ENCODE measurements around the gene C6orf15. TPM values are rescaled to one million over a fixed set of nuclear protein-coding genes. Genes with fewer than 3 reads are reported as not detected.

The C6orf15 gene
- total RNA-seq, 1 donor from 2014 or later = not detected

GRCh38 chr6:31157513-31158139 is 45.3 kb upstream of the C6orf15 start, which contains the start of gene CCHCR1:
CCHCR1 (minus strand) TSS chr6:31157802; CDS start chr6:31157600, 202 bp downstream.
- DNase-seq (ENCODE audit: low spot score, unreplicated experiment) = no peak
- H3K4me1 Mint-ChIP-seq (ENCODE audit: low read depth) = peaks cover 12% of the 10 kb centered on the region
- H3K4me3 Mint-ChIP-seq (ENCODE audit: low read depth) = peak within 1 kb of the TSS; percentile 79
- peaks cover 5% of the 10 kb centered on the region for H3K36me3 Mint-ChIP-seq (ENCODE audit: insufficient read depth)
- H3K9me3 Mint-ChIP-seq (ENCODE audit: low read depth) = no peaks in the 10 kb centered on the region
- H3K27me3 Mint-ChIP-seq = peaks cover 10% of the 10 kb centered on the region
- H3K27ac Mint-ChIP-seq = peak within 1 kb of the TSS; percentile 90
- TF ChIP-seq CTCF (IDR thresholded peaks at IDR 0.05; ENCODE audit: unreplicated experiment) = no peak

- H3K4me3 Mint-ChIP-seq (ENCODE audit: low read depth) = peak overlapping the region; percentile 79
- peaks cover 12% of the 10 kb centered on the region for H3K4me1 Mint-ChIP-seq (ENCODE audit: low read depth)
- no peak overlapping the region for H3K27ac Mint-ChIP-seq
- TF ChIP-seq CTCF (IDR thresholded peaks at IDR 0.05; ENCODE audit: unreplicated experiment) = no peak
- peaks cover 10% of the 10 kb centered on the region for H3K27me3 Mint-ChIP-seq
- no peak for DNase-seq (ENCODE audit: low spot score, unreplicated experiment)
- no peaks in the 10 kb centered on the region for H3K9me3 Mint-ChIP-seq (ENCODE audit: low read depth)
- H3K36me3 Mint-ChIP-seq (ENCODE audit: insufficient read depth) = peaks cover 5% of the 10 kb centered on the region
Observed at GRCh38 chr6:31156641-31157040, 44.3 kb upstream of the C6orf15 start.

- no peak overlapping the region for H3K27ac Mint-ChIP-seq
- H3K36me3 Mint-ChIP-seq (ENCODE audit: insufficient read depth) = peaks cover 13% of the 10 kb centered on the region
- peaks cover 12% of the 10 kb centered on the region for H3K4me1 Mint-ChIP-seq (ENCODE audit: low read depth)
- H3K9me3 Mint-ChIP-seq (ENCODE audit: low read depth) = no peaks in the 10 kb centered on the region
- TF ChIP-seq CTCF (IDR thresholded peaks at IDR 0.05; ENCODE audit: unreplicated experiment) = no peak
- H3K4me3 Mint-ChIP-seq (ENCODE audit: low read depth) = no peak overlapping the region
- peaks cover 7% of the 10 kb centered on the region for H3K27me3 Mint-ChIP-seq
- no peak for DNase-seq (ENCODE audit: low spot score, unreplicated experiment)
Observed at GRCh38 chr6:31154436-31154835, 42.1 kb upstream of the C6orf15 start.

GRCh38 chr6:31152781-31153180 is 40.4 kb upstream of the C6orf15 start:
- Mint-ChIP-seq H3K9me3 (ENCODE audit: low read depth) (no peaks in the 10 kb centered on the region), H3K4me3 (ENCODE audit: low read depth) (no peak overlapping the region), H3K27me3 (no peaks in the 10 kb centered on the region), H3K4me1 (ENCODE audit: low read depth) (peaks cover 3% of the 10 kb centered on the region), H3K27ac (no peak overlapping the region), H3K36me3 (ENCODE audit: insufficient read depth) (peaks cover 13% of the 10 kb centered on the region)
- TF ChIP-seq CTCF (IDR thresholded peaks at IDR 0.05; ENCODE audit: unreplicated experiment) = no peak
- no peak for DNase-seq (ENCODE audit: low spot score, unreplicated experiment)

GRCh38 chr6:31149827-31150447 is 37.6 kb upstream of the C6orf15 start:
- Mint-ChIP-seq H3K4me1 (ENCODE audit: low read depth) (no peaks in the 10 kb centered on the region), H3K4me3 (ENCODE audit: low read depth) (no peak overlapping the region), H3K9me3 (ENCODE audit: low read depth) (no peaks in the 10 kb centered on the region), H3K27me3 (no peaks in the 10 kb centered on the region), H3K36me3 (ENCODE audit: insufficient read depth) (peaks cover 12% of the 10 kb centered on the region), H3K27ac (no peak overlapping the region)
- no peak for TF ChIP-seq CTCF (IDR thresholded peaks at IDR 0.05; ENCODE audit: unreplicated experiment)
- no peak for DNase-seq (ENCODE audit: low spot score, unreplicated experiment)

Data from progenitor cell of endocrine pancreas (in vitro differentiated cells).